GM23248 (cell line): ENCODE results near the gene GNAQ. TPM values are rescaled to one million over a fixed set of nuclear protein-coding genes. Genes with fewer than 3 reads are reported as not detected.

Source experiments
- DNase-seq: peaks from one replicate; pipeline ENCODE4 v3.0.0-alpha.2; 2015
- H2AFZ ChIP-seq: fragments of 200-600 bp; sonication (generic); 2 replicates; pipeline ENCODE4 v1.6.1; 2016; ENCODE audit warnings: antibody characterized with exemption
- H3F3A ChIP-seq: fragments of 200-600 bp; sonication (generic); 2 replicates; pipeline ENCODE4 v1.6.1; 2016; ENCODE audit warnings: mild to moderate bottlenecking, antibody characterized with exemption, mixed run types; ENCODE audit not compliant: insufficient read depth
- H3K27ac ChIP-seq: fragments of 200-600 bp; sonication (generic); 2 replicates; pipeline ENCODE4 v1.5.1; 2016; ENCODE audit warnings: mild to moderate bottlenecking
- H3K27me3 ChIP-seq: fragments of 200-600 bp; sonication (generic); replicated peaks from 2 replicates; pipeline ENCODE4 v1.6.1; 2016; ENCODE audit warnings: mild to moderate bottlenecking; ENCODE audit not compliant: insufficient read depth
- H3K36me3 ChIP-seq: fragments of 200-600 bp; sonication (generic); 2 replicates; pipeline ENCODE4 v1.6.1; 2016; ENCODE audit warnings: low read depth, mild to moderate bottlenecking
- H3K4me1 ChIP-seq: fragments of 200-600 bp; sonication (generic); 2 replicates; pipeline ENCODE4 v1.6.1; 2016; ENCODE audit warnings: mild to moderate bottlenecking; ENCODE audit not compliant: insufficient read depth
- H3K4me2 ChIP-seq: fragments of 200-600 bp; sonication (generic); one replicate; pipeline ENCODE4 v1.6.1; 2016; ENCODE audit warnings: mild to moderate bottlenecking; ENCODE audit not compliant: unreplicated experiment
- H3K4me3 ChIP-seq: fragments of 200-600 bp; sonication (generic); 2 replicates; pipeline ENCODE4 v1.5.1; 2016; ENCODE audit warnings: mild to moderate bottlenecking
- H3K79me2 ChIP-seq: fragments of 200-600 bp; sonication (generic); 2 replicates; pipeline ENCODE4 v1.6.1; 2016; ENCODE audit warnings: mild to moderate bottlenecking; ENCODE audit not compliant: insufficient read depth
- H3K9ac ChIP-seq: fragments of 200-600 bp; sonication (generic); 2 replicates; pipeline ENCODE4 v1.6.1; 2016; ENCODE audit warnings: mild to moderate bottlenecking
- H3K9me2 ChIP-seq: fragments of 200-600 bp; sonication (generic); 2 replicates; pipeline ENCODE4 v1.6.1; 2016; ENCODE audit warnings: mixed run types, mild to moderate bottlenecking, moderate library complexity; ENCODE audit not compliant: insufficient read depth
- H3K9me3 ChIP-seq: fragments of 200-600 bp; sonication (generic); one replicate; pipeline ENCODE4 v1.6.1; 2017; ENCODE audit warnings: low read depth
- H4K20me1 ChIP-seq: fragments of 200-600 bp; sonication (generic); 2 replicates; pipeline ENCODE4 v1.6.0; 2016; ENCODE audit not compliant: insufficient read depth
- EZH2 ChIP-seq: fragments of 200-600 bp; sonication (generic); IDR thresholded peaks from 2 replicates; pipeline ENCODE4 v1.6.1; 2018; ENCODE audit warnings: antibody characterized with exemption, mild to moderate bottlenecking; ENCODE audit not compliant: insufficient read depth, poor library complexity, severe bottlenecking
- EZH2phosphoT487 ChIP-seq: fragments of 200-600 bp; sonication (generic); IDR thresholded peaks from 2 replicates; pipeline ENCODE4 v1.6.1; 2018; ENCODE audit warnings: antibody characterized with exemption, moderate library complexity, mild to moderate bottlenecking, low read depth; ENCODE audit not compliant: insufficient read depth
- WGBS, 2 experiments: methylation state at CpG; one replicate each; pipeline ENCODE4 v1.1.6; 2015 to 2017; ENCODE audit warnings: low lambda C conversion rate in 2 of 2, low coverage in 1 of 2; ENCODE audit errors: missing lambda C conversion rate in 2 of 2; 5-methylcytosine and 5-hydroxymethylcytosine counted together
- in situ Hi-C: fragments of 300-500 bp; cut with MboI; formaldehyde crosslinking; loops from 2 replicates; pipeline ENCODE4 v1.15.0; 2020
- polyA plus RNA-seq: library from polyadenylated mRNA; unstranded; fragments of >200 nt; fragmentation: Nextera tagmentation; extraction: Ambion mirVana; gene quantifications from 2 replicates; pipeline ENCODE4 v1.2.1, GENCODE V29; 2016
- total RNA-seq: library from RNA; depleted of rRNA; stranded (reverse); fragments of >200 nt; shearing (Covaris generic); gene quantifications from 2 replicates; pipeline ENCODE4 v1.2.3, GENCODE V29; 2014

GNAQ gene
- total and polyA plus RNA-seq, 2 experiments from 2014 or later = 11.5 to 32.7 TPM

GRCh38 chr9:77957652-77958051 is 74.0 kb downstream of the GNAQ start:
- WGBS, 2 experiments = 96 to 99% methylated on average over 5 of the region's 5 CpGs
- Histone ChIP-seq H3K79me2 (peaks cover 100% of the 10 kb centered on the region), H3K27ac (no peak overlapping the region)

GRCh38 chr9:77956555-77956954 is 75.1 kb downstream of the GNAQ start:
- Histone ChIP-seq H3K4me1 (peaks cover 56% of the 10 kb centered on the region), H3K9me2 (no peaks in the 10 kb centered on the region), H4K20me1 (0 out of 2 replicates have a peak, but pooled peaks cover under 1% of the 10 kb centered on the region)

More at GRCh38 chr9:77957652-77958051, 74.0 kb downstream of the GNAQ start:
- Histone ChIP-seq H3K9me2 (no peaks in the 10 kb centered on the region), H3K27me3 (no peaks in the 10 kb centered on the region), H3K4me3 (no peak overlapping the region), H3F3A (0 out of 2 replicates have a peak, but pooled peaks cover 8% of the 10 kb centered on the region), H3K9ac (no peak overlapping the region), H2AFZ (no peak overlapping the region), H3K4me1 (peaks cover 54% of the 10 kb centered on the region), H4K20me1 (0 out of 2 replicates have a peak, but pooled peaks cover 3% of the 10 kb centered on the region), H3K9me3 (no peaks in the 10 kb centered on the region), H3K4me2 (no peak overlapping the region), H3K36me3 (no peaks in the 10 kb centered on the region)
- TF ChIP-seq EZH2phosphoT487 (no peak), EZH2 (no peak)
- DNase-seq = no peak
- in situ Hi-C loops = no loop called here

GRCh38 chr9:77954666-77955015 is 77.0 kb downstream of the GNAQ start:
- Histone ChIP-seq H3K9ac (no peak overlapping the region), H3K36me3 (no peaks in the 10 kb centered on the region), H3K79me2 (peaks cover 99% of the 10 kb centered on the region), H3K4me3 (no peak overlapping the region), H3F3A (peaks cover 13% of the 10 kb centered on the region; the same call in 1 of the 2 replicates), H3K9me2 (no peaks in the 10 kb centered on the region), H3K27me3 (no peaks in the 10 kb centered on the region), H4K20me1 (no peaks in the 10 kb centered on the region), H3K9me3 (no peaks in the 10 kb centered on the region), H3K4me1 (peaks cover 42% of the 10 kb centered on the region), H2AFZ (no peak overlapping the region), H3K4me2 (peak overlapping the region; percentile 73), H3K27ac (peak overlapping the region; percentile 50)
- TF ChIP-seq EZH2 (no peak), EZH2phosphoT487 (no peak)
- DNase-seq = no peak
- whole genome bisulfite sequencing, 2 experiments = 63 to 68% methylated on average over 5 of the region's 5 CpGs
- in situ Hi-C loops = no loop called here

More at GRCh38 chr9:77956555-77956954, 75.1 kb downstream of the GNAQ start:
- Histone ChIP-seq H2AFZ (no peak overlapping the region), H3K4me3 (no peak overlapping the region), H3F3A (peaks cover 13% of the 10 kb centered on the region; the same call in 1 of the 2 replicates), H3K9ac (no peak overlapping the region), H3K4me2 (no peak overlapping the region), H3K9me3 (no peaks in the 10 kb centered on the region), H3K36me3 (no peaks in the 10 kb centered on the region), H3K79me2 (peaks cover 100% of the 10 kb centered on the region), H3K27me3 (no peaks in the 10 kb centered on the region), H3K27ac (no peak overlapping the region)
- no peak for TF ChIP-seq EZH2phosphoT487
- TF ChIP-seq EZH2 = no peak
- WGBS, 2 experiments = 94 to 100% methylated on average over 2 of the region's 2 CpGs
- no peak for DNase-seq
- in situ Hi-C loops = no loop called here

- H3F3A ChIP-seq = peaks cover 13% of the 10 kb centered on the region; the same call in 1 of the 2 replicates
- H3K27me3 ChIP-seq = no peaks in the 10 kb centered on the region
- H3K36me3 ChIP-seq = no peaks in the 10 kb centered on the region
- H3K9ac ChIP-seq = no peak overlapping the region
- in situ Hi-C loops = no loop called here
- TF ChIP-seq EZH2phosphoT487 = no peak
- TF ChIP-seq EZH2 = no peak
- no peak overlapping the region for H3K4me3 ChIP-seq
- peak; percentile 56 for DNase-seq
- H3K9me2 ChIP-seq = no peaks in the 10 kb centered on the region
- peak overlapping the region; percentile 50 for H3K27ac ChIP-seq
- peaks cover 99% of the 10 kb centered on the region for H3K79me2 ChIP-seq
- WGBS, 2 experiments = 43 to 55% methylated on average over 6 of the region's 6 CpGs
- no peak overlapping the region for H2AFZ ChIP-seq
- H3K9me3 ChIP-seq = no peaks in the 10 kb centered on the region
- peak overlapping the region; percentile 73 for H3K4me2 ChIP-seq
- H3K4me1 ChIP-seq = peaks cover 42% of the 10 kb centered on the region
- no peaks in the 10 kb centered on the region for H4K20me1 ChIP-seq
Observed at GRCh38 chr9:77954013-77954665, 77.5 kb downstream of the GNAQ start.
